A673 (cell line): Measurements from ENCODE around the gene VOPP1.

Experiments
- EZH2 ChIP-seq: fragments of 200-600 bp; sonication (generic); IDR thresholded peaks from 2 replicates; pipeline ENCODE4 v1.6.1; 2017; ENCODE audit warnings: borderline replicate concordance, low read depth, mild to moderate bottlenecking, mixed read lengths, antibody characterized with exemption, low read length; ENCODE audit not compliant: poor library complexity, severe bottlenecking
- TF ChIP-seq, protein P1 (sequence below): fragments of 300-800, 200-600 bp; sonication (generic); conservative IDR thresholded peaks from 2 replicates; pipeline ENCODE4 v1.5.1; 2017; ENCODE audit warnings: low read depth, mild to moderate bottlenecking, antibody characterized with exemption, low read length, moderate library complexity, mixed read lengths

DNA sequence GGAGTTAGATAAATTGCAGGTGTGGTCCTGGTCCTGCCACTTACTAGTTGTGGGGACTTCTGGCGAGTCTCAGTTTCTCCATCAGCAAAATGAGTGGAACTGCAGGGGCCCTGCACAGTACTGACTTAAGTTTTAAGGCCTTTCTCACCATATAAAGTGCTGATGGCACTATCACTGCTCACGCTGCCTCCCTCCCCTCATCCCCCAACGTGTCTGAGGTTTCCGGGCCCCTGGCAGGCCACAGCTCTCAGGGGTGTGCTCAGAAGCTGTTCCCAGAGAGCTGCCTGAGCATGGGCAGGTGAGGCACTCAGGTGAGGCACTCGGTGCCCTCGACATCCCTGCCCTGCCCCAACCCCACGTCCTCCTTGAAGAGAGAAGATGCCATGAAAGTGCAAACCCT is 74.2 kb downstream of the VOPP1 start:
- TF ChIP-seq, protein P1, sequence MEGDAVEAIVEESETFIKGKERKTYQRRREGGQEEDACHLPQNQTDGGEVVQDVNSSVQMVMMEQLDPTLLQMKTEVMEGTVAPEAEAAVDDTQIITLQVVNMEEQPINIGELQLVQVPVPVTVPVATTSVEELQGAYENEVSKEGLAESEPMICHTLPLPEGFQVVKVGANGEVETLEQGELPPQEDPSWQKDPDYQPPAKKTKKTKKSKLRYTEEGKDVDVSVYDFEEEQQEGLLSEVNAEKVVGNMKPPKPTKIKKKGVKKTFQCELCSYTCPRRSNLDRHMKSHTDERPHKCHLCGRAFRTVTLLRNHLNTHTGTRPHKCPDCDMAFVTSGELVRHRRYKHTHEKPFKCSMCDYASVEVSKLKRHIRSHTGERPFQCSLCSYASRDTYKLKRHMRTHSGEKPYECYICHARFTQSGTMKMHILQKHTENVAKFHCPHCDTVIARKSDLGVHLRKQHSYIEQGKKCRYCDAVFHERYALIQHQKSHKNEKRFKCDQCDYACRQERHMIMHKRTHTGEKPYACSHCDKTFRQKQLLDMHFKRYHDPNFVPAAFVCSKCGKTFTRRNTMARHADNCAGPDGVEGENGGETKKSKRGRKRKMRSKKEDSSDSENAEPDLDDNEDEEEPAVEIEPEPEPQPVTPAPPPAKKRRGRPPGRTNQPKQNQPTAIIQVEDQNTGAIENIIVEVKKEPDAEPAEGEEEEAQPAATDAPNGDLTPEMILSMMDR: no peak
- TF ChIP-seq EZH2: no peak
